ENCODE results near the gene PARVA. TPM values are rescaled to one million over a fixed set of nuclear protein-coding genes. Genes with fewer than 3 reads are reported as not detected.

The PARVA gene
- total RNA-seq, 1 donor from 2014 or later = 105 TPM

- DNase-seq (ENCODE audit: low spot score) = peak; percentile 1
These were observed 169.3 kb downstream of the PARVA start for GRCh38 chr11:12546660-12547059.

DNA sequence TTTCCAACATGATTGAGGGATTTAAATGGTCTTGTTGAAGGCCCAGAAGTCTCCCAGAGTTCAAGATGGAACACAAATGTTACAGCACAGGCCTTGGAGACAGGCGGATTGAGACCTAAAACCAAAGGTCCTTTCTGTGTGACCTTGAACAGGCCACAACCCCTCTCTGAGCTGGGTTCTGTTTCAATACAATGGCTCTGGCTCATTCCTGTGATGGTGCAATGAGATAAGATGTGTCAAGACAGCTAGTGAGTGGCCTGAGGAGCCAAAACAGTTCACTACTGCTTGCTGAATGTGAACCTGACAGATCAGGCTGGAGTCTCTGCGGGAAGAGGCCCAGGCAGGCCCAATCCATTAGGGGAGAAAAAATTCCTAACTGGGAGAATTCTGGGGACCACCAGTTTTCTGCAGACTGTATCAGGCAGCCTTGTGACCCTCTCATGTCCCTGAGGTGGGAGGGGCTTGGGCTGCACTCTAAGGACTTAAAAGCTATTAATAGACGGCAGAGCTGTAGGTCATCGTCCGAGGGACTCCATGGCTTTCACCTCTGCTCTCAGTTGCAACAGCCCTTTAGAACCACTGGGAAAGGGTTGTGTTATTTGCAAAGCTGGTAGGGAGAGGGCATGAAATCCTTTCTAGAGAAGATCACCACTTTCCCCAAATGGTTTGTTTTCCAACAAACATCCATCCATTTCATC lies 170.7 kb downstream of the PARVA start:
- peak; percentile 6 for DNase-seq (ENCODE audit: low spot score)

- DNase-seq (ENCODE audit: low spot score) = peak; percentile 59
These were observed 175.3 kb downstream of the PARVA start for GRCh38 chr11:12552692-12553091.

GRCh38 chr11:12554122-12554521 lies 176.8 kb downstream of the PARVA start:
- DNase-seq (ENCODE audit: low spot score) = no peak

- no peak for DNase-seq (ENCODE audit: low spot score)
These were observed 178.8 kb downstream of the PARVA start for GRCh38 chr11:12556155-12556554.

DNA sequence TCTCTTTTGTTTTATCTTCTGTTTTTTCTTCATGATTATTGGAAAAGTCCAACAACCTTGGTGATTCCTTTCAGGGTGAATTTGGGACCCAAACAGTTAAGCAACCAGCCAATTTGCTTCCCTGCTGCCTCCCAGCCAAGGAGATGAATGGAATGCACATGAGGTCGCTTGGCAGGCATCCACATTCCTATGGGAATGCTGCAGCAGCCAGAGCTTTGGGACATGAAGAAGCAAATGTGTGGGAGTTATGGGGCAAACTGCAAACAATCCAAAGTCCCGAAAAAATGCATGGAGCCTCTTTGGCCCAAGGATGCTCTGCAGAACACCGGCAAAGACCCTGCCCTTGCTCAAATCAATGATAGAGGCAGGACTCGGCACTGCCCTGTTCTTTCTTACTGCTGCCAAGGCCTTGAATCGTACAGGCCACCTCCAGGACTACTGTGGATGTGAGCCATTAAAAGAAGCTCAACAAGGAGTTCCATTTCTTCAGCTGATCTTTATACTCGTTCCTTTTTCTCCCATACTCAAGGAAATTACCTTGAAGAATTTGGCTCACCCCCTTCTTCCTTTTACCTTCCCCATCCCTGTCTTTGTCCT lies 179.5 kb downstream of the PARVA start:
- peak; percentile 76 for DNase-seq (ENCODE audit: low spot score)

- DNase-seq (ENCODE audit: low spot score) = no peak
These were observed 181.6 kb downstream of the PARVA start for GRCh38 chr11:12559011-12559410.

- DNase-seq (ENCODE audit: low spot score) = no peak
These were observed 183.0 kb downstream of the PARVA start for GRCh38 chr11:12560362-12560761.

- DNase-seq (ENCODE audit: low spot score) = no peak
These were observed 183.5 kb downstream of the PARVA start for GRCh38 chr11:12560861-12561260.

DNA sequence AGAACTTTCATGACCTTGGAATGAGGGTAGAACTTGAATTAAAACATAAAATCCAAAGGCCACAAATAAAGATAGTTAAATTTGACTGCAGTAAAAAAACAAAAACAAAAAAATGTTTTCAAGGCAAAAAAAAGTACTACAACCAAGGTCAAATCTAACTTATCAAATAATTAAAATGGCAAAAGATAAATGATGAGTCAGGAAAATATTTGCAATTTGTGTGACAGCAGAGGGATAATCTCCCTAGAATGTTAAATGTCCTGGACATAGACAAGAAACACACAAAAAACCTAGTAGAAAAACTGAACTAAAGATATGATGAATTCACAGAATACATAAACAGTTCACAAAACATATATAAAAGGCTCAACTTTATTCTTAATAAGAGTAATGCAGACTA lies 186.6 kb downstream of the PARVA start:
- no peak for DNase-seq (ENCODE audit: low spot score)

DNA sequence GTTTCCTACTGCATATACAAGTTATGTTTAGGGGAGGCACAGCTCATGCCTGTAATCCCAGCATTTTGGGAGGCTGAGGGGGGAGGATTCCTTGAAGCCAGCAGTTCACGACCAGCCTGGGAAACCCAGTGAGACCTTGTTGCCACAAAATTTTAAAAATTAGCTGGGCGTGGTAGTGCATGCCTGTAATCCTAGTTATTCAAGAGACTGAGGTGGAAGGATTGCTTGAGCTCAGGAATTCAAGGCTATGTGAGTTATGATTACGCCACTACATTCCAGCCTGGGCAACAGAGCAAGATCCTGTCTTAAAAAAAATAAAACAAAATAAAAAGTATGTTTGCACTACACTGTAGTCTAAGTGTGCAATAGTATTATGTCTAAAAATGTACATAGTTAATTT lies 188.0 kb downstream of the PARVA start:
- DNase-seq (ENCODE audit: low spot score) = no peak

GRCh38 chr11:12567746-12568460 lies 190.5 kb downstream of the PARVA start:
- no peak for DNase-seq (ENCODE audit: low spot score)

GRCh38 chr11:12569499-12570425 lies 192.4 kb downstream of the PARVA start:
- DNase-seq (ENCODE audit: low spot score) = no peak

DNA sequence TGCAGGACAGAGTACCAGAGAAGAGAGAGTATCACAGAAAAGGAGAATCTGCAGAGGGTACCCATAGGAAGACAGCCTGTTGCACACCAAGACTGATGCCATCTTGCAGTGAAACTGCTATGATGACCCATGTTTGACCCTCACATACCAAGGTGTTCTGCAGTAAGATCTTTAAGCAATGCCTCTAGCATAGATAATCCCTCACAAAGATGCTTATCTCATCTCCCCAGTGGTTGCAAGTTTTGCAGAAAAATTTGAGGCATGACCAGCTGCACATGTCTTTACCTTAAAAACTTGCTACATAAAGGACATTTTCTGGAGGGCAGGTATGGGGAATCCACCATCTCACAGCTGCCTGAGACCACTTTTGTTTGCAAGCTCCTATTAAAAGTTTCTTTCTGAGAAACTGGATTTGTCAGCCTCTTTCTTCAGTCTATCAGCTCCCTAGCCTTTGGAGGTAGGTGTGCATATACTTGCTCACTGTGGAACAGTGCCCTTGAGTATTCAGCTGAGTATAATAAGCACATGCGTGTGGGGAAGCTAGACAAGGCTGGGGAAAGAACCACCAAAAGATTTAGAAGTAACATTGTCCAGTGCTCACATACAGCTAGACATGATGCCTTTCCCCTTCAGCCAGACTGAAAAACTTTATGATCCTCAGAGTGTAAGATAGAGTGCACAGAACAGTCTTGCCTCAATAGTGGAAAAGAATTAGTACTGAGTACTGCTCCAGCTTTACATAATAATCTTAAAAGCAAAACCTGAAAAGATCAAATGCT lies 196.5 kb downstream of the PARVA start:
- DNase-seq (ENCODE audit: low spot score) = no peak

- DNase-seq (ENCODE audit: low spot score) = no peak
These were observed 200.6 kb downstream of the PARVA start for GRCh38 chr11:12577725-12578644.

DNA sequence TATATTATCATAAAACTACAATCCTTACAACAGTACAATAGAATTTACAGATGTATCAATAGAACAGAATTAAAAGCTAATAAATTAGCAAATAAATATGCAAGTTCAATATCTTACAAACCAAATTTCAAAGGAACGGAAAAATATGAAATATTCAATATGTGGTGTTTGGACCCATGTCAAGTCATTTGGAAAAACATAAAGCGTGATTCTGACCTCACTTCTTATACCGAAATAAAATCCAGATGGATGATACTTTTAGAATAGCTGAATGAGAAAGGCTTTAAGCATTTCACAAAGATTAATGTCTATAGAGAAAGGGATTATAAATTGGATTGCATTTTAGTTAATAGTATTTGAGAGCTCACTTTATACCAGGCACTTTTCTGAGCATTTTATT lies 204.0 kb downstream of the PARVA start:
- no peak for DNase-seq (ENCODE audit: low spot score)

- DNase-seq (ENCODE audit: low spot score) = no peak
These were observed 204.6 kb downstream of the PARVA start for GRCh38 chr11:12581923-12582322.

Data from mucosa of gallbladder (tissue), 1 donor.